HepG2 (cell line): ENCODE measurements around the gene BCL2L11. TPM values are rescaled to one million over a fixed set of nuclear protein-coding genes. Genes with fewer than 3 reads are reported as not detected.

Experiments
- ARNT2 ChIP-seq: sonication (generic); formaldehyde crosslinking; IDR thresholded peaks from 2 replicates; pipeline ENCODE4 v1.8.0; 2022; ENCODE audit warnings: mild to moderate bottlenecking, low read depth, missing genetic modification reagents, moderate library complexity
- CHD2 ChIP-seq: IDR thresholded peaks from 2 replicates; pipeline ENCODE4 v1.6.1; 2011; ENCODE audit warnings: low read depth, low read length, improper control_type of control experiment
- E2F5 ChIP-seq: sonication (generic); formaldehyde crosslinking; conservative IDR thresholded peaks from 2 replicates; pipeline ENCODE4 v1.4.0; 2020; ENCODE audit warnings: missing genetic modification reagents
- FOXK1 ChIP-seq: sonication (generic); formaldehyde crosslinking; IDR thresholded peaks from 2 replicates; pipeline ENCODE4 v1.4.0; 2020; ENCODE audit warnings: low read depth, missing genetic modification reagents, borderline replicate concordance
- GMEB2 ChIP-seq: IDR thresholded peaks from 2 replicates; pipeline ENCODE4 v1.6.1; 2016; ENCODE audit warnings: missing biosample characterization, missing genetic modification reagents, low read depth
- ISX ChIP-seq: sonication (generic); formaldehyde crosslinking; conservative IDR thresholded peaks from 2 replicates; pipeline ENCODE4 v1.5.0; 2020; ENCODE audit warnings: missing genetic modification reagents
- KDM3A ChIP-seq: IDR thresholded peaks from 2 replicates; pipeline ENCODE4 v1.6.1; 2018; ENCODE audit warnings: low read depth, missing compliant biosample characterization
- MAFF ChIP-seq: IDR thresholded peaks from 2 replicates; pipeline ENCODE4 v1.6.1; 2011; ENCODE audit warnings: low read depth, low read length, improper control_type of control experiment
- MXD4 ChIP-seq: IDR thresholded peaks from 2 replicates; pipeline ENCODE4 v1.6.1; 2016; ENCODE audit warnings: mild to moderate bottlenecking, missing biosample characterization, missing genetic modification reagents
- REPIN1 ChIP-seq: sonication (generic); formaldehyde crosslinking; IDR thresholded peaks from 2 replicates; pipeline ENCODE4 v1.8.0; 2022; ENCODE audit warnings: missing genetic modification reagents, low read depth, mild to moderate bottlenecking, borderline replicate concordance
- SKI ChIP-seq: fragments of 450-650 bp; IDR thresholded peaks from one replicate; pipeline ENCODE4 v1.6.1; 2018; ENCODE audit warnings: mild to moderate bottlenecking; ENCODE audit not compliant: partially characterized antibody
- ZBTB4 ChIP-seq: sonication (generic); formaldehyde crosslinking; IDR thresholded peaks from 2 replicates; pipeline ENCODE4 v1.4.0; 2020; ENCODE audit warnings: missing genetic modification reagents, mild to moderate bottlenecking, borderline replicate concordance
- ZBTB7A ChIP-seq: sonication (generic); formaldehyde crosslinking; IDR thresholded peaks from 2 replicates; pipeline ENCODE4 v1.8.0; 2022; ENCODE audit warnings: mild to moderate bottlenecking, missing genetic modification reagents
- ZEB1 ChIP-seq: IDR thresholded peaks from 2 replicates; pipeline ENCODE4 v1.6.1; 2012; ENCODE audit warnings: mild to moderate bottlenecking, low read depth, inconsistent platforms; ENCODE audit not compliant: insufficient replicate concordance
- ZNF280B ChIP-seq: sonication (generic); formaldehyde crosslinking; IDR thresholded peaks from 2 replicates; pipeline ENCODE4 v1.5.0; 2020; ENCODE audit warnings: missing genetic modification reagents, mild to moderate bottlenecking, borderline replicate concordance
- ZNF3 ChIP-seq: IDR thresholded peaks from 2 replicates; pipeline ENCODE4 v1.7.0; 2017; ENCODE audit warnings: inconsistent platforms
- ZNF496 ChIP-seq: sonication (generic); formaldehyde crosslinking; IDR thresholded peaks from 2 replicates; pipeline ENCODE4 v1.8.1; 2023; ENCODE audit warnings: mild to moderate bottlenecking, moderate library complexity, missing genetic modification reagents; ENCODE audit not compliant: insufficient replicate concordance
- ZNF556 ChIP-seq: sonication (generic); formaldehyde crosslinking; IDR thresholded peaks from 2 replicates; pipeline ENCODE4 v1.4.0; 2020; ENCODE audit warnings: mild to moderate bottlenecking, missing genetic modification reagents, borderline replicate concordance
- ZNF616 ChIP-seq: sonication (generic); formaldehyde crosslinking; IDR thresholded peaks from 2 replicates; pipeline ENCODE4 v1.5.0; 2020; ENCODE audit warnings: low read depth, mild to moderate bottlenecking, missing genetic modification reagents
- ZNF7 ChIP-seq: IDR thresholded peaks from 2 replicates; pipeline ENCODE4 v1.6.1; 2016; ENCODE audit warnings: missing biosample characterization, missing genetic modification reagents
- ZNF704 ChIP-seq: sonication (generic); formaldehyde crosslinking; IDR thresholded peaks from 2 replicates; pipeline ENCODE4 v1.8.1; 2023; ENCODE audit warnings: mild to moderate bottlenecking, inconsistent platforms, moderate library complexity, missing genetic modification reagents, borderline replicate concordance
- ZNF784 ChIP-seq: sonication (generic); formaldehyde crosslinking; IDR thresholded peaks from 2 replicates; pipeline ENCODE4 v1.5.1; 2020; ENCODE audit warnings: missing genetic modification reagents, mild to moderate bottlenecking, borderline replicate concordance
- polyA plus RNA-seq, 8 experiments: library from polyadenylated mRNA; depleted of rRNA in 3 of 8; stranded (reverse) in 7 of 8; unstranded in 1 of 8; fragments of >200 nt; fragmentation: Illumina TruSeq in 4 of 8; extraction: Trizol in 4 of 8; gene quantifications; 2 replicates each; pipeline versions ENCODE4 v1.2.1 to v1.2.3, GENCODE V29; 2011 to 2016; ENCODE audit warnings: low read depth in 4 of 8, missing spikeins in 1 of 8, mixed read lengths in 1 of 8; ENCODE audit not compliant: insufficient read depth in 1 of 8
- total RNA-seq, 5 experiments: library from RNA; depleted of rRNA; stranded (reverse); fragments of >200 nt; fragmentation: Illumina TruSeq; extraction: Trizol; gene quantifications; 2 replicates each; pipeline ENCODE4 v1.2.3, GENCODE V29; 2016; ENCODE audit warnings: low read depth in 1 of 5

Gene BCL2L11
- total and polyA plus RNA-seq, 2 of the 13 experiments (the other 11 are each of a cell fraction or from before 2014, with no cell fraction given) = 6.1 to 9.7 TPM

- TF ChIP-seq MAFF (no peak), ISX (no peak), ZNF3 (no peak), ZNF556 (CRISPR knock-in tag) (peak; percentile 61; the same call in 1 of the 2 replicates), ZNF784 (CRISPR knock-in tag) (no peak), FOXK1 (no peak), GMEB2 (CRISPR knock-in tag) (no peak), ZNF616 (0 out of 2 replicates have a peak, but pooled peaks have one; percentile 34), SKI (no peak), ZEB1 (no peak), MXD4 (CRISPR knock-in tag) (no peak), ZNF280B (CRISPR knock-in tag) (no peak), ZNF7 (CRISPR knock-in tag) (no peak), REPIN1 (CRISPR knock-in tag) (no peak), ARNT2 (CRISPR knock-in tag) (no peak), CHD2 (no peak), ZNF704 (CRISPR knock-in tag) (no peak), E2F5 (CRISPR knock-in tag) (no peak), KDM3A (CRISPR knock-in tag) (no peak), ZNF496 (CRISPR knock-in tag) (no peak), ZBTB4 (no peak), ZBTB7A (no peak)
Measured at GRCh38 chr2:111155610-111156009, 34.9 kb downstream of the BCL2L11 start (continued).
